ENCODE results near the gene ZNF513.

Gene ZNF513

GRCh38 chr2:27393225-27393624 lies 12.7 kb upstream of the ZNF513 start:
- no peak overlapping the region for H3K4me3 ChIP-seq (ENCODE audit: low read depth, low read length)
- H3K9me3 ChIP-seq = no peaks in the 10 kb centered on the region
- DNase-seq = no peak
- no peaks in the 10 kb centered on the region for H3K27me3 ChIP-seq
- no peaks in the 10 kb centered on the region for H3K4me1 ChIP-seq
- TF ChIP-seq, protein P1, sequence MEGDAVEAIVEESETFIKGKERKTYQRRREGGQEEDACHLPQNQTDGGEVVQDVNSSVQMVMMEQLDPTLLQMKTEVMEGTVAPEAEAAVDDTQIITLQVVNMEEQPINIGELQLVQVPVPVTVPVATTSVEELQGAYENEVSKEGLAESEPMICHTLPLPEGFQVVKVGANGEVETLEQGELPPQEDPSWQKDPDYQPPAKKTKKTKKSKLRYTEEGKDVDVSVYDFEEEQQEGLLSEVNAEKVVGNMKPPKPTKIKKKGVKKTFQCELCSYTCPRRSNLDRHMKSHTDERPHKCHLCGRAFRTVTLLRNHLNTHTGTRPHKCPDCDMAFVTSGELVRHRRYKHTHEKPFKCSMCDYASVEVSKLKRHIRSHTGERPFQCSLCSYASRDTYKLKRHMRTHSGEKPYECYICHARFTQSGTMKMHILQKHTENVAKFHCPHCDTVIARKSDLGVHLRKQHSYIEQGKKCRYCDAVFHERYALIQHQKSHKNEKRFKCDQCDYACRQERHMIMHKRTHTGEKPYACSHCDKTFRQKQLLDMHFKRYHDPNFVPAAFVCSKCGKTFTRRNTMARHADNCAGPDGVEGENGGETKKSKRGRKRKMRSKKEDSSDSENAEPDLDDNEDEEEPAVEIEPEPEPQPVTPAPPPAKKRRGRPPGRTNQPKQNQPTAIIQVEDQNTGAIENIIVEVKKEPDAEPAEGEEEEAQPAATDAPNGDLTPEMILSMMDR (IDR thresholded peaks at IDR 0.05; ENCODE audit: low read depth, low read length) = no peak
- peaks cover 24% of the 10 kb centered on the region for H3K36me3 ChIP-seq

- peaks cover 30% of the 10 kb centered on the region for H3K36me3 ChIP-seq
- H3K9me3 ChIP-seq = no peaks in the 10 kb centered on the region
Observed at GRCh38 chr2:27390822-27391679, 10.5 kb upstream of the ZNF513 start.

GRCh38 chr2:27381577-27382181 lies 1.1 kb upstream of the ZNF513 start:
- Histone ChIP-seq H3K36me3 (peaks cover 68% of the 10 kb centered on the region), H3K9me3 (no peaks in the 10 kb centered on the region), H3K27me3 (no peaks in the 10 kb centered on the region), H3K4me1 (no peaks in the 10 kb centered on the region), H3K4me3 (ENCODE audit: low read depth, low read length) (peak overlapping the region; percentile 92)
- TF ChIP-seq, protein P1 (IDR thresholded peaks at IDR 0.05; ENCODE audit: low read depth, low read length) = no peak
- DNase-seq = no peak

More at GRCh38 chr2:27390822-27391679, 10.5 kb upstream of the ZNF513 start:
- no peak for DNase-seq
- TF ChIP-seq, protein P1 (IDR thresholded peaks at IDR 0.05; ENCODE audit: low read depth, low read length) = no peak
- no peak overlapping the region for H3K4me3 ChIP-seq (ENCODE audit: low read depth, low read length)
- H3K4me1 ChIP-seq = no peaks in the 10 kb centered on the region
- H3K27me3 ChIP-seq = no peaks in the 10 kb centered on the region

DNA sequence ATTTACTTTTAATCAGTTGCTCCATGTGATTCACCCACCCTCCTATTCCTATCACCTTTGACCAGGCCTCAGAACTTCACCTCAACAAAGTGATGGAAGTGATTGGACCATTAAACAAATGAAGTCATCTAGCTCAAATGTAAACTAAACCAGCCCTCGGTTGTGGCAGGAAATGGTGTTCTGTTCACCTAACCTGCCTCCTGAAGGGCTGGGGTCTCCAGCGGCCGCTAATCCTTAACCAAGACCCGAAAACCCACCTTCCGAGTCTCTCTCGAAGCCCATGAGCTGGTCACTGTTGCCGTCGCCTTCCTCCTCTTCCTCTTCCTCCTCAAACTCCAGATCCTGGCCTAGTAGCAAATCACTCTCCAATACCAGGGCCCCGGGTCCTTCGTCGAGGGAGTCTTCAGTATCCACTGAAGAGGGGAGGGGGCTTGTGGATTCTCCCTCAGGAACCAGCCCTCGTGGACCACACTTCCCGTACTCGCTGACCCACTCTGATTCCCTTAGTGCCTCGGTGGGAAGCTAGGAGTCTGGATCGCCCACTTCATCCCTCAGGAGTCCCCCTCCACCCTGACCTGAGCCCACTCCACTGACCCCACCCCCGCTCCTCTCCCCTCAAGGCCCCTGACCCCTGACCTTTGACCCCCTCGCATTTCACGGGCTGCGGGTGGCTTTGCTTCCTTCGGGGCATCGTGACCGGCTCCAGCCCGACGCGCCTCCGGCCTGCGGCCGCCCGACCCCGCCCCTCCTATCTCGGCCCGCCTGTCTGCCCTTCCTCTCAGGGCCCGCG lies 503 bp downstream of the ZNF513 start:
- Histone ChIP-seq H3K4me1 (no peaks in the 10 kb centered on the region), H3K4me3 (ENCODE audit: low read depth, low read length) (peak overlapping the region; percentile 92), H3K9me3 (no peaks in the 10 kb centered on the region), H3K27me3 (no peaks in the 10 kb centered on the region), H3K36me3 (peaks cover 70% of the 10 kb centered on the region)
- no peak for DNase-seq
- TF ChIP-seq, protein P1 (IDR thresholded peaks at IDR 0.05; ENCODE audit: low read depth, low read length) = no peak

DNA sequence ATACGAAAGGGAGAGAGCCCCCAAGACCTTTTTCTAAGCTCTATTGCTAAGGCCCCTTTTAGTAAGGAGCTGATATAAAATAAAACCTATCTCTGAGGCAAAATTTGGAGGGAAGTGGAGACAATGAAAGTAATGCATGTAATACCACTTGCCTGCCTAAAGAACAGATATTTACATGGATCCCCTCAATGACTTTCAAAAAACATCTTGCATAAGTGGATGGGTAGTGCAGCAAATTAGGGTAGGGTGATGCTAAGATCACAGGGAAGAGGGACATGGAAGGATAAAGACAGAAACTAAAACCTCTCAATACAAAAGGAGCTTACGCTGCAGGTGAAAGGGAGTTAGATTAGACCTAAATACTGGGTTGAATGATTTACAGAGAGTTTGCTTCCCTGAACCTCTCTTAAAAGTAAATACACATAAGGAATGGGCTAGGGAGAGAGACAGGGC lies 1.1 kb downstream of the ZNF513 start:
- no peaks in the 10 kb centered on the region for H3K9me3 ChIP-seq
- no peaks in the 10 kb centered on the region for H3K27me3 ChIP-seq
- H3K4me1 ChIP-seq = no peaks in the 10 kb centered on the region
- H3K4me3 ChIP-seq (ENCODE audit: low read depth, low read length) = peak overlapping the region; percentile 92
- no peak for DNase-seq
- TF ChIP-seq, protein P1 (IDR thresholded peaks at IDR 0.05; ENCODE audit: low read depth, low read length) = no peak
- H3K36me3 ChIP-seq = peaks cover 67% of the 10 kb centered on the region
